OCI-LY1 (cell line): ENCODE measurements around the gene RAX2.

Source experiments
- H2AFZ ChIP-seq: fragments of 200-600 bp; sonication (generic), shearing (Covaris generic); 2 replicates; pipeline ENCODE4 v1.6.0; 2014; ENCODE audit warnings: antibody characterized with exemption, mild to moderate bottlenecking, low read length
- H3F3A ChIP-seq: fragments of 200-600 bp; sonication (generic), shearing (Covaris generic); 2 replicates; pipeline ENCODE4 v1.6.0; 2014; ENCODE audit warnings: mild to moderate bottlenecking, antibody characterized with exemption, low read length, moderate library complexity; ENCODE audit not compliant: insufficient read depth
- H3K27ac ChIP-seq: fragments of 200-600 bp; sonication (generic); 2 replicates; pipeline ENCODE4 v1.5.1; 2014; ENCODE audit warnings: low read length, mixed run types, mild to moderate bottlenecking, low read depth; ENCODE audit not compliant: poor library complexity, severe bottlenecking
- H3K27me3 ChIP-seq: fragments of 200-600 bp; sonication (generic); 2 replicates; pipeline ENCODE4 v1.6.0; 2014; ENCODE audit warnings: antibody characterized with exemption, mild to moderate bottlenecking, low read length, moderate library complexity; ENCODE audit not compliant: insufficient read depth
- H3K36me3 ChIP-seq: fragments of 200-600 bp; sonication (generic); 2 replicates; pipeline ENCODE4 v1.6.1; 2014; ENCODE audit warnings: mild to moderate bottlenecking, antibody characterized with exemption, low read length, moderate library complexity, mixed read lengths; ENCODE audit not compliant: insufficient read depth
- H3K4me1 ChIP-seq: fragments of 200-600 bp; sonication (generic); 2 replicates; pipeline ENCODE4 v1.5.1; 2014; ENCODE audit warnings: mild to moderate bottlenecking, low read length, moderate library complexity; ENCODE audit not compliant: insufficient read depth, severe bottlenecking
- H3K4me2 ChIP-seq: fragments of 200-600 bp; sonication (generic), shearing (Covaris generic); 2 replicates; pipeline ENCODE4 v1.6.1; 2014; ENCODE audit warnings: low read length
- H3K4me3 ChIP-seq: fragments of 200-600 bp; sonication (generic); 2 replicates; pipeline ENCODE4 v1.5.1; 2014; ENCODE audit warnings: low read length, low read depth, mild to moderate bottlenecking, mixed read lengths; ENCODE audit not compliant: poor library complexity, severe bottlenecking
- H3K79me2 ChIP-seq: fragments of 200-600 bp; shearing (Covaris generic); 2 replicates; pipeline ENCODE4 v1.6.1; 2016; ENCODE audit warnings: mixed run types, low read length, mixed read lengths; ENCODE audit not compliant: insufficient read depth
- H3K9ac ChIP-seq: fragments of 200-600 bp; sonication (generic), shearing (Covaris generic); 2 replicates; pipeline ENCODE4 v1.6.1; 2014; ENCODE audit warnings: mild to moderate bottlenecking, low read length, mixed read lengths
- H3K9me2 ChIP-seq: fragments of 200-600 bp; sonication (generic), shearing (Covaris generic); 2 replicates; pipeline ENCODE4 v1.6.1; 2014; ENCODE audit warnings: low read depth, mild to moderate bottlenecking, low read length, mixed read lengths
- H3K9me3 ChIP-seq: fragments of 200-600 bp; shearing (Covaris generic); 2 replicates; pipeline ENCODE4 v1.6.1; 2014; ENCODE audit warnings: low read length, mixed read lengths
- H4K20me1 ChIP-seq: fragments of 200-600 bp; sonication (generic), shearing (Covaris generic); 2 replicates; pipeline ENCODE4 v1.6.0; 2016; ENCODE audit warnings: mild to moderate bottlenecking, low read length; ENCODE audit not compliant: insufficient read depth
- CTCF ChIP-seq: fragments of 200-600 bp; sonication (generic), shearing (Covaris generic); IDR thresholded peaks from 2 replicates; pipeline ENCODE4 v1.5.1; 2017; ENCODE audit warnings: mild to moderate bottlenecking, antibody characterized with exemption, low read length, moderate library complexity, mixed read lengths
- EZH2 ChIP-seq: fragments of 200-600 bp; sonication (generic), shearing (Covaris generic); IDR thresholded peaks from 2 replicates; pipeline ENCODE4 v1.8.0; 2017; ENCODE audit warnings: borderline replicate concordance, mixed run types, mild to moderate bottlenecking, antibody characterized with exemption, low read length, moderate library complexity, mixed read lengths

Gene RAX2

GRCh38 chr19:3719868-3720267 is 52.2 kb downstream of the RAX2 start:
- TF ChIP-seq CTCF (no peak), EZH2 (no peak)
- no peaks in the 10 kb centered on the region for H3K36me3 ChIP-seq
- no peak overlapping the region for H3K4me2 ChIP-seq
- no peaks in the 10 kb centered on the region for H4K20me1 ChIP-seq
- H3K4me1 ChIP-seq = peaks cover 3% of the 10 kb centered on the region
- H3K4me3 ChIP-seq = no peak overlapping the region
- no peaks in the 10 kb centered on the region for H3K9me3 ChIP-seq
- no peaks in the 10 kb centered on the region for H3F3A ChIP-seq
- no peaks in the 10 kb centered on the region; the same call in 1 of the 2 replicates for H3K27me3 ChIP-seq
- no peaks in the 10 kb centered on the region for H3K79me2 ChIP-seq
- H3K27ac ChIP-seq = no peak overlapping the region
- H2AFZ ChIP-seq = no peak overlapping the region
- no peaks in the 10 kb centered on the region for H3K9me2 ChIP-seq
- no peak overlapping the region for H3K9ac ChIP-seq
